GM04503 (cell line): ENCODE measurements around the gene SCO1.
"Not testable (repeated sequence)": the region's sequence is repeated elsewhere in the genome, so short reads cannot be mapped to it uniquely, and the experiment has no call there.

Experiments used
- DNase-seq: peaks from one replicate; pipeline ENCODE4 v3.0.0-alpha.2; 2012; ENCODE audit warnings: low read depth

SCO1 gene

GRCh38 chr17:10725262-10725661 is 27.9 kb upstream of the SCO1 start:
- DNase-seq, result no peak

DNA sequence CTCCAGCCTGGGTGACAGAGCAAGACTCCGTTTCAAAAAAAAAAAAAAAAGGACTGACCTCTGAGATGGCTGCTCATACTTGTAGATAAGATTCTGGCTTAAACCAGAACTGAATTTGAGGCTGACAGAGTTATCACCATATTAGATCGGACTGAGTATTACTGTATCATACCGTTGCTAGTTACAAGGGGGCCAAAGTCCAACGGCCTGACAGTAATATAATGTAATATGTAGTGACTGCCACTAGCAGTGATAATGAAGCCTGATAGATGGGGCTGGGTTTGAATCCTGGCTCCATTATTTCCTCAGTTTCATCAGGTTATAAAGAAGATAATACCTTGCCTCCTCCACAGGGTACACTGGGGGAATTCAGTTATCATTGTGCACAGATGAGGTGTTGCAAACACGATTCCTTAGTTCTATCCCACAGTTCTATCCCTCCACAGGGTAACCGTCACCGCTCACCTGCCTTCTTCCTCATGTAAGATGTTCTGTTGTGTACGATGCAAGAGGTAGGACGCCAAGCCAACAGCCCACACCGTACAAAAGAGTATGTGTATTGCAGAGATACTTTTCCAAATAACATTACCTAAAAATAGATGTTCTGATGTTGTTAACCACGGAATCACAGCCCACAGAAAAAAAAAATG is 27.3 kb upstream of the SCO1 start:
- no peak for DNase-seq

GRCh38 chr17:10718547-10718946 is 21.2 kb upstream of the SCO1 start:
- DNase-seq, result no peak

GRCh38 chr17:10716218-10716617 is 18.9 kb upstream of the SCO1 start:
- no peak for DNase-seq

DNA sequence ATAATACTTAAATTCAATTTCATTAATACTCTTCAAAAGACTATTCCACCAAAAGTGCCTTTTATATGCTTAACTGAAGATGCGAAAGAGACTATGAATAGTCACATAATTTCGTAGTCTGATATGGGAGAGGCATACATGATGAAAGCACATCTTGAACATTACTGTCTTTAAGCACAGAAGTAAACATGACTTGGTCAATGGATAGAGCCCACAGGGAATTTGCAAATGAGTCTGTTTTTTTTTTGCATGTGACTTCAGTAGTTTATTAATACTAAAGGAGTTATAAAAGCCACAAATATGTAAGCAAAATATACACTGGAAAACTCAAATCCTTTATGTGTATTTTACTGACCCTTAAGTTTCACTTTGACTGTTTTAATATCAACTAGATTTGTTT is 16.0 kb upstream of the SCO1 start:
- no peak for DNase-seq

GRCh38 chr17:10705727-10706126 is 8.4 kb upstream of the SCO1 start:
- no peak for DNase-seq

GRCh38 chr17:10702574-10702973 is 5.2 kb upstream of the SCO1 start:
- no peak for DNase-seq

- DNase-seq, result no peak
Observed at GRCh38 chr17:10699856-10700255, 2.5 kb upstream of the SCO1 start.

DNA sequence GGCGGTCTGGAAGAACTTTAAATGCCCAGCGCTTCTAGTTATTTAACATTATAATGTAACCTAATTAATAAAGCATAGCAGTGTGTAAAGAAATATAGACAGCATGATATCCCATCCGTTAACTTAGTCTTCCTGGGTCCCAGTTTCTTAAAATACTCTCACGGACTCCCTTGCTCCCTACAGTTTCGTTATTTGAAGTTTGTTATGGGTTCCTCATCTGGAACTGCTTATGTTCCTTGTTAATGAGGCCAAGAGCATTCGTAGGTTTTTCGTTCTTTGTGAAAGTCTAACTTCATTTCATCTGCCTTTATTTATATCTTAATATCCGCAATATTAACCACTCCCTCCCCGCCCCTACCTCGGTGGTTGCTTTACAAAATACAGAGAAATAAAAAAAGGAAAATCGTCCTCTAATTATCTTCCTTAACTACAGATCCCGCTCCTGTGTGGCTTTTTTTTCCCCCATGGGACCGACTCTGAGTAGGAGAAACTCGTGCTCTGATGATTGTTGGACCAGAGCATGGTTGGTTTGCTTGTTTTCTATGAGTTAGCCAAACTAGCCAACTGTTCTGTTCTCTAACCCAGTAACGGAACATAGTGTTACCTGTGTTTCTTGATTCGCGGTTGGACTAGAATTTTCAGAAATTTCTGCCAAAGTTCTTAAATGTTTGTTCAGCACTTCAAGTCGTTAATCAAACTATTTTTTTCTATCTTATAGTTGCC is 924 bp upstream of the SCO1 start:
- DNase-seq, result no peak

GRCh38 chr17:10695875-10696407 is 1.4 kb downstream of the SCO1 start:
- not testable (repeated sequence) for DNase-seq

- no peak for DNase-seq
Observed at GRCh38 chr17:10687499-10687898, 9.8 kb downstream of the SCO1 start.

DNA sequence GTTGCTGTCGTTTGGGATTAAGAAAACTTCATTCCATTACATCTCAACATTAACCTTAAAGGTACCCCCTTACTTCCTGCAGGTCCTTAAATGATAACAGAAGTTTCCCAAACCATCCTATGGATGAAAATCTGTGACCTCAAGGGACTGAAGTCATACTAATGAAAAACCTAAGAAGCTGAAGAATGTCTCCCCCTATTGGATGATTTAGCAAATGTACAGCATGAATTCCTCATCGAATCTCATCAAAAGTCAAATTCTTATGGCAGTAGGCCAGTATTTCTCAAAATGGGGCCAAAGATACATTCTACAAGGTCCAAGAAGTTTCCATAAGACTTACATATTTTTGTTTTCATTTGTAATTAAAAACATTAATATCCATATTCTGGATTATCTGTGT is 13.5 kb downstream of the SCO1 start:
- no peak for DNase-seq

- peak; percentile 78 for DNase-seq
Observed at GRCh38 chr17:10681866-10682446, 15.4 kb downstream of the SCO1 start.

- DNase-seq, result no peak
Observed at GRCh38 chr17:10674704-10675103, 22.6 kb downstream of the SCO1 start.

- DNase-seq, result no peak
Observed at GRCh38 chr17:10673312-10673711, 24.0 kb downstream of the SCO1 start.

DNA sequence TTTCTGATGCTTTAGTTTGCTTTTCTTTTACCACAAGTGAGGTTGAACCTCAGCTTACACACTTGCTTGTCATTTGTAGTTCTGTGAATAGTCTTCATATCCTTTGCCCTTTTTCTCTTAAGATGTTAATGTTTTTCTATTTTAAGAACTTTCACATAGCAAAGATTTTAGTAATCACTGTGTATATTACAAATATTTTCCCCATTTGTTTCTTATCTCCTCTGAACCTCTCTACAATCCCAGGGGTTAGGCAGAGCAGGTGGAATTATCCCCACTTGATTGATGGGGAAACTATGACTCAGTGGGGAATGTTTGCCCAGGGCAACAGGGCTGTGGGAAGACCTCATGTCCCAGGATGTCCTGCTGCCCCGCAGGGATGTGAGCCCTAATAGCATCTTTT is 28.6 kb downstream of the SCO1 start:
- DNase-seq, result peak; percentile 39

GRCh38 chr17:10666906-10667305 is 30.4 kb downstream of the SCO1 start:
- no peak for DNase-seq

DNA sequence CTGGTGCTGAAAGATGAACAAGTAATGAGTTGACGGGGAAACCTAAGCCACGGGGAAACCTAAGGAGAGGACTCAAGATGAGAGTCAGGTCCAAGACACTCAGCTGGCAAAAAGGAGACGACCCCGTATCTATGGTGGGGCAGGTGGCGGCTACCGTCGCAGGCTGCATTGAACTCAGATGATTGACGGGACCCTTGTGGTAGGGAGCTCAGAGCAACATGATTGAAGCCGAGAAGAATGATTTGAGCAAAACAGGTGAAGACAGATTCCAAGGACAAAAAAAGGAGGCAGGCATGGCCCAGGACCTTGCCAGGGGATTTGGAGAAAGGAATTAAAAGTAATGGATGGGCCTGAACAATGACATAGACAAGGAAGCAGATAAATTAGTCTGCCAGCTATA is 32.8 kb downstream of the SCO1 start:
- no peak for DNase-seq

- no peak for DNase-seq
Observed at GRCh38 chr17:10663231-10663630, 34.1 kb downstream of the SCO1 start.

- no peak for DNase-seq
Observed at GRCh38 chr17:10661437-10661836, 35.9 kb downstream of the SCO1 start.

DNA sequence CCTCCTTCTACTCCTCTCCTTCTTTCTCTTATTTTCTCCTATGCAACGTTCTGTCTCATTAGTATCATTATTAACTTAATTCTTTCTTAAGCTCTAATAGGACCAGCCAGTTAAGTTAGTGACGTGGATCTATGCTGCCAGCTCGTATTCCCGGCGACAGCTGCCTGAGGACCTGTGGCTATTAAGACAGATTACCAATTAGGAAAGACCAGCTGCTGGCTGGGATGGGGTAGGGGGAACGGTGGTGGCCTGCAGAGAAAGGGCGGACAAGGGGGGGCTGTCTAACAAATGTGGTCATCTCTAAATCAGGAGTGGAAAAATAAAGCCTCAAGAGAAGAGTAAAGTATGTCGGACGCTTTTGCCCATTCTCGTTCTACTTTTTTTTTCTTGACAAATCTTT is 39.5 kb downstream of the SCO1 start:
- no peak for DNase-seq

DNA sequence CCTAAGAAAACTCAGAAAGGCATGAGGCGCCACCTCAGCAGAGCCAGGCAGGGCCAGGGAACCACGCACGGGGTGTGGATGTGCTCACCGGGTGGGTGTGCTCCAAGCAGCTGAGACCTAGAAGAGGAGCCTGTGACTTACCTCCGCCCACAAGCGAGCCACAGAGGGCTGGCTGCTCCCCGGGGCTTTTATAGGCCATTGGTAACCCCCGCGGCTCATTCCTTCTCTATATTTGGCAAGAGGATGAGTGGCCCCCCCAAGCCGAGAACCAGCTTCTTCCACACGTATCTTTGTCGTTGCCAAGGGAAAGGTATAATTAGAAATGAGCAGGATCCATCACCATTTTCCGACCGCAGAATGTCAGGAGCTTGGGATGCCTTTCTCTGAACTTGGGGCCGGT is 40.2 kb downstream of the SCO1 start, which contains the start of gene MYH3:
Gene MYH3 (minus strand): TSS at position 162 of the 400 bp plus-strand sequence. CDS start 2,245 bp downstream, outside the sequence.
- DNase-seq, result no peak

GRCh38 chr17:10653987-10654386 is 43.3 kb downstream of the SCO1 start:
- no peak for DNase-seq
